GF-D8 (cell line): ENCODE data around the gene DBN1.

Experiments
- DNase-seq: peaks from one replicate; lab custom pipeline; 2025; lab: John Stamatoyannopoulos, UW

The DBN1 gene

GRCh38 chr5:177504086-177505056 lies 30.9 kb upstream of the DBN1 start:
- no peak for DNase-seq

- DNase-seq = no peak
Observed at GRCh38 chr5:177503351-177504085, 30.1 kb upstream of the DBN1 start.

GRCh38 chr5:177502886-177503285 lies 29.5 kb upstream of the DBN1 start:
- no peak for DNase-seq

DNA sequence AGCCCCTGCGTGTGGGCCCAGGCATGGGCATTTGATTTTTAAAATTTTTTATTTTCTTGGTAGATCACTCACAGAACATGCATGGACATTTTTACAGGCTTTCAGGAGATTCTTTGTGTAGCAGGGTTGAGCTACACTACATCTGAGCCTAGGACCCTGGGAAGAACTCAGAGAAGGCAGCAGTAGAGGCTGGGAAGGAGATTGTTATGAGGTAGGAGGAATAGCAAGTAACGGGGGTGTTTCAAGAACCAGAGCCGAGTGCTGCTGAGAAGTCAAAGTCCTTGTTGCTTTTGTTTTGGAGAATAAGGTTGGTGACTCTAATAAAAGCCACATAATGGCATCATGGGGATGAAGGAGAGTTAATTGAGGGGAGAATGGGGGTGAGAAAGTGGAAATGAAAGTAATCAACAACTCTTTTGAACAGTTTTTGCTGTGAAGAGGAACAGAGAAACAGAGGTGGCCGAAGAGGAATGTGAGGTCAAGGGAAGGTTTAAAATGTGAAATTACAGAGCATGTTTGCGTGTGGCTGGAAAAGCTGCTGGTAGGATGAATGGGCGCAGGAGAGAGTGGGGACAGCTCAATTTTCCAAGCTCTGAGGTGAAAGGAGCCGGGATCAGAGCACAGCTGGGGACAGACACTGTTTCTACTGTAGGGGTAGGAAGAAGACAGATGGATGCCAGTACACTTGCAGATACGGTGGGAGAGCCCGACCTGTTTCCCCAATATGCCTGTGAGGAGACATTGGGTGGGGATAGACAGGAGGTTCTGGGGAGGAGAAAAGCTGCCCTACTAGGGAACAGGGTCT lies 28.6 kb upstream of the DBN1 start:
- DNase-seq = no peak

DNA sequence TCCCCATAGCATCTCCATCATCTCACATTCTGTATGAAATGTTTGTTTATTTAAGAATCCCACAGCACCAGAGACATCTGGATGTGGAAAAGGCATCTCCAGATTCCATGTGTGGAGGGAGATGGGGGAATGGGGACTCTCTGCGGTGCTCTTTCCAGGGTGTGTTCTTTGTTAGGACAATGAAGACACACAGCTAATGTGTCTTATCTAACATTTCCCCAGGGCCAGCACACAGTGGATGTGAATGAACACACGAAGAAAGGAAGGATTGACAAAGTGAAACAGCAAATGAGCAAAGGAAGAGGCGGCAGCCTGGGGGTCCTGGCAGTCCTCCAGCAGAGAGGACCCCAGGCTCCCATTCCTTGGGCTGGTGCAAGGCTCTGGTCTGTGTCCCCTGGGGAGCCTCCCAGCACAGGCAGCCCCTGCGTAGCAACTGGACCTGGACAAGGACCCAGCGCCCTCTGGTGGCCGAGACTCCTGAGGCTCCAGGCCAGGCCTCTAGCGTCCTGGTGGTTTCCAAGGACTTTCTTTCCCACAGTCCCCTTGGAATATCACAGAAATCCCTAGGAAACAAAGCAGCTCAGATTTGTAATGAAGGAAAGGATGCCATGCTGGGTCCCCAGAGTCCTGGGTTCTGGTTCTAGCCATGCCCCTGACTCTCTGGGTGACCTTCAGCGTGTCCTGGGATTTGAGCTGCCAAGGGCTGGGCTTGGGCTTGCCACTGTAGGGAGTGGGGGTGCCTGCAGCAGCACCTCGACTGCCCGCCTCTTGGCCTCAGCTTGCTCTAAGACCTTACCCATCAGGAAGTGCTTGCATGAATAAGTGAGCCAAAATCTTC lies 27.5 kb upstream of the DBN1 start:
- DNase-seq = peak; percentile 30

- no peak for DNase-seq
Observed at GRCh38 chr5:177499842-177500241, 26.4 kb upstream of the DBN1 start.

DNA sequence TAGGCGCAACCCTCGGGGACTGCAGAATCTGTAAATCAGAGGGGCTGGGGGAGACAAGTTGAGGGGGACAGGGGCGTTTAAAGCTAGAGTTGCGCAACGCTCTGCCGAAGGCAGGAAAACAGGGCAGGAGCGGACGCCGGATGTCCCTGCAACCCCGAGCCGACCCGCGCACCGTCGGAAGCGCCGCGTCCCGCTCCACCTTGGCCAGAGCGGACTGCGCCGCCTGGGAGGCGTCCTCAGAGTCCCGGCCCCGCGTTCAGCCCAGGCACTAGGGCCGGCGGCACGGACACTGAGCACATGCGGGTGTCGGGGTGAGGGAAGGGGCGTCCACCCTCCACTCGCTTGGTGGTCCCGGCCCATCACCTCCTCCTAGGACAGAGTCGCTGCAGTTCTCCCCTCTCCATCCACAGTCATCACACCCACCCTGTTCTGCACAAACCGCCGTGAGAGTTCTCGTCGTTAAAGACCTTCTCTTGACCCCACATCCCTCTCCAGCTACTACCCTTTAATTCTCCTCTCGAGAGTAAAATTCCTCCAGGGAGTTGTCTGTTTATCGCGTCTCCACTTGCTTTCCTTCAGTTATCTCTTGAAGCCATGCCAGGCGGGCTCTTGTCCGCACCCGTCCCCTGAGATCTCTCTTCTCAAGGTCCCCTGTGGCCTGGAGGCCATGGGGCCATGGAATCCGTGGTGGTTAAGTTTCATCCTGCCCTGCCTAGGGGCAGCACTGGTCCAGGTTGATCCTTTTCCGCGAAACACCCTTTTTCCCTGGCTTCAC lies 24.8 kb upstream of the DBN1 start:
- DNase-seq = no peak

DNA sequence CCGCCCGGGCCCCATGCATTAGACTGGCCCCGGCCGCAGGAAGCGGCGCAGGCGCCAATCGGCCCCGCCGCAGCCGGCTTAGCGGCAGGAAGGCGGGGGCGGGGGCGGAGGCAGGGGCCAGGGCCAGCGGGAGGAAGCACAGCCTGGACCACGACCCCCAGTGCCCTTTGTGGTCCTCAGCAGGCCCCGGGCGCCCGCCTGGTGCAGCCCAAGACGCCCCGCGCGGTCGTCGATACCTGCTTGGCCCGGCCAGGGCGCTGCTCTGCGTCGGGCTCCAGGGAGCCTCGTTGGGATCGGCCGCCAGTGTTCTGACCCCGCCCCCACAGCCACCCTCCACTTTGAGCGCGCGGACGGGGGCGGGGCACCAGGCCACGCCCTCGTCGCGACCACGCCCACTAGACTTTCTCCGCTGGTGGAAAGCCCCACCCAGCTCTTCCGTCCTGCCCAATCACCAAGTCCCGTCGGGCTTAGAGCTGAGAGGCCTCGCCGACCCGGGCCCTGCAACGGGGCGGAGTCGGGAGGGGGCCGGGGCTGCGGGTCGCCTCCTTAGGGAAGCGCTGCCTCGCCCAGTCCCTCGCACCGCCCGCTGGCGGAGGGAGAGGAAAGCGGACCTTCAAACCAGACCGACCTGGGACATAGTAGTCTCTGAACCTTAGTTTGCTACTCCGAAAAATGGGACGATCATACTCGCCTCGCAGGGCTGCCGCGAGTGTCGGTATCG lies 24.0 kb upstream of the DBN1 start, which contains the start of gene PDLIM7:
PDLIM7 (minus strand) TSS at position 313 of the 721 bp plus-strand sequence. CDS start 1,092 bp downstream, outside the sequence.
- DNase-seq = peak; percentile 89

GRCh38 chr5:177496727-177497291 lies 23.4 kb upstream of the DBN1 start:
- DNase-seq = no peak

DNA sequence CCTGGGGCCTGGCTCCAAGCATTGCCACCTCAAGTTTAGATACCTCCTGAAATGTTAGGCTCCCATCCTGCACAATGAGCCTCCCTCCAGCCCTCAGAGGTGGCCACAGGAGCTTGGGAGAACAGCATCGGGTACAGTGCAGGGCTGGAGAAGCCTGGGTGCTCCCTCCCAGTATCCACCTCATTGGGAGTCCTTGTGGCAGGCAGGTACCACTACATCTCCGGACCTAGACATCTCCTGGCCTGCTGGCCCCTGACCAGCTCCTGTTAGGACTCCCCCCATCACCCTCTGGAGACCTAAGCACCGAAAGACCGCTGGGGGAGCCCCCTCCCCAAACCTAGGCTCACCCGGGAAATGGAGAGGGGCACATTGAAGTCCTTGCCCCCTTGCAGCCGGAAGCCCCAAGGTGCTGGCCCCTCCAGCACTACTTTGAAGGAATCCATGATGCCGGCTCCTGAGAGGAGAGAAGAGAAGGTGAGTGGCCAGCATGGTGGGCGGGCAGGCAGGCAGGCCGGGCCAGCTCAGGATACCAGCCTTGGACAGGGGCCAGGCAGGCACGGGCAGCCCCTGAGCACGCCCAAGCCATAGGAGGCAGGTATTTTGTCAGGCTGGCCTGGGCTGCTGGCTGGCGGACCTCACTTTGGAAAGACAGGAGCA lies 22.8 kb upstream of the DBN1 start:
- no peak for DNase-seq

GRCh38 chr5:177495243-177496060 lies 22.0 kb upstream of the DBN1 start:
- no peak for DNase-seq

- DNase-seq = peak; percentile 58
Observed at GRCh38 chr5:177494346-177495195, 21.1 kb upstream of the DBN1 start.

GRCh38 chr5:177493795-177494345 lies 20.4 kb upstream of the DBN1 start:
- no peak for DNase-seq

- no peak for DNase-seq
Observed at GRCh38 chr5:177492841-177493240, 19.4 kb upstream of the DBN1 start.

DNA sequence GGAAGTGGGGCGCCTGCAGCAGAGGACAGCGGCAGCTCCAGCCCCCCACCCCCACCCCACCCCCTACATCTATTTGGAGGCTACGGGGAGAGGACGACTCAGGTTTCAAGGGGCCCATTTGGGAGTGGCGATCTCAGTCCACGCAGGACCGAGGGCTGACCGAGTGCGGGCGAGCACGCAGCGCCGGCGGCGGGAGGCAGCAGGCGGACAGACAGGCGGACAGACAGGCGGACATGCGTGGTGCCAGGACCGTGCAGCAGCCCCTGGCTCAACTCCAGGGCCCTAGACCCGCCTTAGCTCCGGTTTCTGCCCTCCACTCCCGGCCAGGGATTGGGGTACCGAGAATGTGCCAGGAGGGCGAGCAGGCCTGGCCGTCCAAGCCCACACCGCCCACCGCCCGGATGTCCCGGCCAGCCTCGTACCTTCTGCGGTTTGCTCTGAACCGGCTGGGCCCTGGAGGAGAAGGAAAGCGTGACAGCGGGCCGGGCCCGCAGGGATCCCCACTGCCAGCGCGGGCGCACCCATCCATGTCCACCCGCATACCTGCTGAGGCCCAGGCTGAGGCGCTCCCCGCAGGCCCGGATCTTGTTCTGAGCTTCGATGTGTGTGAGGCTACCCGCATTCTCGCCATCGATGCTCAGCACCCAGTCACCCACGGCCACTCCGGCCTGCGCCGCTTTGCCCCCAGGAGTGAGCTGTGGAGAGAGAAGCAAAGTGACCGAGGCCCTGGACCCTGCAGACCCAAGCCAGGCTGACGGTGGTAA lies 18.7 kb upstream of the DBN1 start:
- no peak for DNase-seq

DNA sequence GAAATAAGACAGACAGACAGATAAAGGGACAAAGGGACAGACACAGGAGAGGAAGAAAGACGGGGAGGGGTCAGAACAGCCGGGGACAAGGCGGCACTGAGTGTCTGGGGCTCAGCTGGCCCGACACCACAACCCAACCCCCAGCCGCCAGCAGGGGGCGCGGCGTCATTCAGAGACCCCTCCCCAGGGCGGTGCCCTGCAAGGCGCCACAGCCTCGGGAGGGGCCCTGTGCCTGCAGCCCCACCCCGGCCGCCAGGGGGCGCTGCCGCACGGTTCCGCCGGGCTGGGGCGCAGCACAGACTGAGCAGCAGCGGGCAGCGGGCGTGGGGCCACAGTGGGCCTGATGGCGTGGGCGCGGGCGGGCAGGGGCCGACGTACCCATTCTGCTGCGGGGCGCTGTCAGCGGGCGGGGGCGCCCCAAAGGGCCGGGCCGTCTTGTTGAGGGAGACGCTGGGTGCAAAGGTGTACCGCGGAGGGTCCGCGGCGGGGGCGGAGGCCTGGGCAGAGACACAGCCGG lies 18.1 kb upstream of the DBN1 start:
- no peak for DNase-seq
